K562 (cell line): Measurements from ENCODE around the gene OR8A1. TPM values are rescaled to one million over a fixed set of nuclear protein-coding genes. Genes with fewer than 3 reads are reported as not detected.

Experiments used
- ATAC-seq: fragments of 200-7000 bp; cut with Tn5 transposase; 3 replicates; pipeline ENCODE4 v1.9.1; 2020; ENCODE audit warnings: moderate library complexity
- BruUV-seq: library from RNA; stranded (reverse); fragments of 400-500 nt; replicated peaks from 2 replicates; lab custom pipeline; 2021; lab: Mats Ljungman, UMichigan
- CTCF ChIA-PET: fragments of 300-600 bp; formaldehyde crosslinking; extraction: SDS; loops from one replicate; lab custom pipeline; 2021; ENCODE audit warnings: low intra/inter-chr PET ratio; lab: Yijun Ruan, JAX
- POLR2A ChIA-PET: fragments of 300-600, 350-650 bp; sonication (Branson Sonifier 250); formaldehyde crosslinking; extraction: SDS; loops from one replicate; lab custom pipeline; 2021; ENCODE audit warnings: antibody characterized with exemption, inconsistent platforms; lab: Yijun Ruan, JAX
- DNase-seq, 4 experiments: peaks; one replicate each; pipeline versions ENCODE4 v3.0.0 to v3.0.0-alpha.2; 2011 to 2018; ENCODE audit warnings: low spot score in 3 of 4, mixed read lengths in 3 of 4; ENCODE audit errors: extremely low read depth in 1 of 4
- FAIRE-seq: peaks from 2 replicates; lab custom pipeline; 2011; peaks lifted over from hg19 to GRCh38; lab: Jason Lieb, UNC
- H2AFZ ChIP-seq: 2 replicates; pipeline ENCODE4 v1.6.0; 2011; ENCODE audit warnings: low read depth, low read length, control low read depth, inconsistent platforms
- H3K27ac ChIP-seq: fragments of 200-600 bp; 3 replicates; pipeline ENCODE4 v1.8.0; 2011; ENCODE audit warnings: low read depth, mild to moderate bottlenecking, control low read depth, inconsistent platforms, low read length, moderate library complexity, mixed read lengths; ENCODE audit errors: extremely low read depth
- H3K27me3 ChIP-seq, 2 experiments: fragments of 300-600 bp in 1 of 2; 2 replicates in 1 of 2; 3 replicates in 1 of 2; pipeline versions ENCODE4 v1.6.0 to v1.8.0; 2011; ENCODE audit warnings: inconsistent platforms in 2 of 2, low read length in 2 of 2, mild to moderate bottlenecking in 1 of 2, mixed read lengths in 1 of 2, moderate library complexity in 1 of 2; ENCODE audit not compliant: control insufficient read depth in 2 of 2, insufficient read depth in 2 of 2
- H3K36me3 ChIP-seq: fragments of 300-600 bp; 3 replicates; pipeline ENCODE4 v1.8.0; 2011; ENCODE audit warnings: mild to moderate bottlenecking, low read length, inconsistent platforms; ENCODE audit not compliant: control insufficient read depth, insufficient read depth
- H3K4me1 ChIP-seq, 2 experiments: fragments of 200-600 bp in 1 of 2; replicated peaks in 1 of 2; 2 replicates in 1 of 2; 3 replicates in 1 of 2; pipeline versions ENCODE4 v1.5.1 to v1.8.0; 2011; ENCODE audit warnings: inconsistent platforms in 2 of 2, low read length in 2 of 2, mild to moderate bottlenecking in 1 of 2, mixed read lengths in 1 of 2, moderate library complexity in 1 of 2; ENCODE audit not compliant: control insufficient read depth in 2 of 2, insufficient read depth in 2 of 2
- H3K4me2 ChIP-seq: 2 replicates; pipeline ENCODE4 v1.6.1; 2011; ENCODE audit warnings: low read length, control low read depth, inconsistent platforms, mixed read lengths; ENCODE audit not compliant: insufficient read depth
- H3K4me3 ChIP-seq: fragments of 200-600 bp; sonication (generic), shearing (Covaris generic); 2 replicates; pipeline ENCODE4 v1.5.1; 2016; ENCODE audit warnings: control low read depth, inconsistent platforms
- H3K79me2 ChIP-seq: fragments of 200-600 bp; 3 replicates; pipeline ENCODE4 v1.8.0; 2011; ENCODE audit warnings: low read length, inconsistent platforms; ENCODE audit not compliant: control insufficient read depth, insufficient read depth
- H3K9ac ChIP-seq, 2 experiments: 2 replicates each; pipeline versions ENCODE4 v1.6.0 to v1.6.1; 2011; ENCODE audit warnings: low read depth in 2 of 2, low read length in 2 of 2, control low read depth in 1 of 2, inconsistent platforms in 1 of 2, mild to moderate bottlenecking in 1 of 2, mixed read lengths in 1 of 2; ENCODE audit not compliant: insufficient read depth in 1 of 2
- H3K9me1 ChIP-seq: one replicate; pipeline ENCODE4 v1.6.0; 2011; ENCODE audit warnings: inconsistent platforms, mild to moderate bottlenecking, low read length, moderate library complexity; ENCODE audit not compliant: control insufficient read depth, insufficient read depth
- H3K9me3 ChIP-seq: replicated peaks from 2 replicates; pipeline ENCODE4 v1.5.1; 2011; ENCODE audit warnings: low read depth, low read length, inconsistent platforms; ENCODE audit not compliant: control insufficient read depth, insufficient read depth
- H4K20me1 ChIP-seq: replicated peaks from 2 replicates; pipeline ENCODE4 v1.6.1; 2011; ENCODE audit warnings: low read length, inconsistent platforms, mixed read lengths; ENCODE audit not compliant: control insufficient read depth, insufficient read depth
- ASH1L ChIP-seq: fragments of 450-650 bp; IDR thresholded peaks from 2 replicates; pipeline ENCODE4 v1.6.1; 2018; ENCODE audit warnings: borderline replicate concordance, mild to moderate bottlenecking, low read depth; ENCODE audit not compliant: partially characterized antibody
- ETS2 ChIP-seq: IDR thresholded peaks from 2 replicates; pipeline ENCODE4 v1.6.1; 2016; ENCODE audit warnings: borderline replicate concordance, missing genetic modification characterization, mild to moderate bottlenecking, moderate library complexity, missing compliant biosample characterization; ENCODE audit not compliant: poor library complexity, severe bottlenecking
- FOXJ2 ChIP-seq: fragments of 200-800 bp; sonication (Bioruptor generic); IDR thresholded peaks from 2 replicates; pipeline ENCODE4 v1.6.1; 2016; ENCODE audit warnings: missing genetic modification characterization, missing compliant biosample characterization
- FOXM1 ChIP-seq, 2 experiments: fragments of 450-650 bp in 1 of 2; sonication (generic) in 1 of 2; formaldehyde crosslinking in 1 of 2; IDR thresholded peaks; 2 replicates each; pipeline versions ENCODE4 v1.6.1 to v1.9.0; 2017 to 2022; ENCODE audit warnings: low read depth in 2 of 2, mild to moderate bottlenecking in 2 of 2, missing genetic modification reagents in 1 of 2, moderate library complexity in 1 of 2
- HDAC1 ChIP-seq, 2 experiments: fragments of 450-650 bp; IDR thresholded peaks; 2 replicates each; pipeline ENCODE4 v1.6.1; 2016 to 2017; ENCODE audit warnings: inconsistent platforms in 1 of 2, mild to moderate bottlenecking in 1 of 2, moderate library complexity in 1 of 2
- HSF4 ChIP-seq: fragments of 250-450 bp; sonication (Bioruptor Pico); IDR thresholded peaks from 2 replicates; pipeline ENCODE4 v2.1.2; 2022; ENCODE audit warnings: mild to moderate bottlenecking, moderate library complexity, borderline replicate concordance
- PURB ChIP-seq: sonication (generic); formaldehyde crosslinking; IDR thresholded peaks from 2 replicates; pipeline ENCODE4 v1.9.0; 2021; ENCODE audit warnings: low read depth, mild to moderate bottlenecking, missing genetic modification reagents
- RFX1 ChIP-seq: fragments of 450-650 bp; IDR thresholded peaks from 2 replicates; pipeline ENCODE4 v1.6.1; 2016; ENCODE audit warnings: mild to moderate bottlenecking, moderate library complexity
- U2AF2 ChIP-seq: fragments of 200-400 bp; formaldehyde crosslinking; optimal IDR thresholded peaks from 2 replicates; pipeline ENCODE3; 2017; ENCODE audit warnings: low read depth, mild to moderate bottlenecking, low read length
- VEZF1 ChIP-seq: fragments of 200-800 bp; sonication (Bioruptor generic); IDR thresholded peaks from 2 replicates; pipeline ENCODE4 v1.6.1; 2017; ENCODE audit warnings: missing genetic modification characterization, missing compliant biosample characterization
- ZNF23 ChIP-seq: fragments of 250-450 bp; sonication (Bioruptor Pico); IDR thresholded peaks from 2 replicates; pipeline ENCODE4 v1.4.0; 2020; ENCODE audit warnings: mild to moderate bottlenecking
- WGBS: fragments of 100-300 bp; shearing (Covaris generic); methylation state at CpG from one replicate; pipeline ENCODE4 v1.1.6; 2016; ENCODE audit warnings: low coverage, mixed read lengths; ENCODE audit not compliant: insufficient coverage; ENCODE audit errors: missing lambda C conversion rate; 5-methylcytosine and 5-hydroxymethylcytosine counted together
- in situ Hi-C: fragments of 300-500 bp; cut with MboI; formaldehyde crosslinking; loops from 4 replicates; pipeline ENCODE4 v1.15.0; 2018; ENCODE audit warnings: inconsistent platforms, mixed read lengths
- intact Hi-C: fragments of 100-400 bp; cut with micrococcal nuclease; formaldehyde crosslinking; loops from 2 replicates; pipeline ENCODE4 v1.14.2; 2022
- polyA plus RNA-seq, 8 experiments: library from polyadenylated mRNA; depleted of rRNA in 4 of 8; stranded (reverse) in 5 of 8; unstranded in 3 of 8; fragments of >200 nt; fragmentation: Nextera tagmentation in 2 of 8; fragmentation: Illumina TruSeq in 1 of 8; extraction: Ambion mirVana in 2 of 8; extraction: Trizol in 1 of 8; gene quantifications; 2 replicates each; pipeline versions ENCODE4 v1.2.1 to v1.2.3, GENCODE V29; 2011 to 2014; ENCODE audit warnings: inconsistent platforms in 1 of 8, missing spikeins in 1 of 8
- total RNA-seq, 7 experiments: library from RNA; depleted of rRNA in 6 of 7; stranded (reverse); fragments of >200 nt in 6 of 7; fragmentation: Illumina TruSeq in 2 of 7; extraction: Trizol in 2 of 7; gene quantifications; 2 replicates each; pipeline versions ENCODE4 v1.2.1 to v1.2.3, GENCODE V29; 2011 to 2021; ENCODE audit warnings: low replicate concordance in 1 of 7

Gene OR8A1
- total and polyA plus RNA-seq, 9 of the 15 experiments (the other 6 are each of a cell fraction or from before 2014, with no cell fraction given) = 0.27 to 2.7 (median 1.4) TPM

DNA sequence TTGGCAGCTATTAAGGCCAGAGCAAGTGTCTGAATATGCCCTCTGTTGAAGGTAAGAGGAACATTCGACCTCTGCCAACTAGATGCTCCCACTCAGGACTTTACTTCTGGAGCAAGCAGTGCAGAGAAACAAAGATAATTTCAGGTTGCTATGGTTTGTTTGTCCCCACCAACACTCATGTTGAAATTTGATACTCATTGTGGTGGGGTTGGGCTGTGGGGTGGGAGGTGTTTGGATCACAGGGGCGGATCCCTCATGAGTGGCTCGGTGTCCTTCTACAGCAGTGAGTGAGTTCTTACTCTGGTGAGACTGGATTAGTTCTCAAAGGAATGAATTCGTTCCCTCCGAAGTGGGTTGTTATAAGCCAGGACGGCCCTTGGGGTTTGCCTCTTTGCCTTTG lies 12.0 kb downstream of the OR8A1 start:
- TF ChIP-seq ZNF23 (CRISPR knock-in tag) (no peak), HSF4 (CRISPR knock-in tag) (no peak), FOXM1 (IDR thresholded peaks at IDR 0.05; ENCODE audit: low read depth) (no peak), FOXM1 (CRISPR knock-in tag; IDR thresholded peaks at IDR 0.05; ENCODE audit: low read depth) (no peak), RFX1 (peak; percentile 37; the same call in 1 of the 2 replicates), PURB (CRISPR knock-in tag) (no peak), ETS2 (tag) (no peak), ASH1L (no peak), U2AF2 (no peak), FOXJ2 (tag) (peak; percentile 84), VEZF1 (peak; percentile 66), HDAC1 (IDR thresholded peaks at IDR 0.05) (no peak)
- in situ Hi-C loops = loop anchor here (25.0 kb wide), 1 partner anchor 520 kb away; no protein-coding TSS in a partner anchor
- CTCF ChIA-PET = no interaction called here

More for the DNA sequence above, 12.0 kb downstream of the OR8A1 start:
- Histone ChIP-seq H3K4me2 (no peak overlapping the region), H4K20me1 (no peaks in the 10 kb centered on the region), H3K27me3 (no peaks in the 10 kb centered on the region), H3K9me1 (no peaks in the 10 kb centered on the region), H3K4me3 (no peak overlapping the region), H3K27ac (no peak overlapping the region), H3K4me1 (peaks cover 0 to 5% of the 10 kb centered on the region in 2 experiments; a peak in 3 of 5 replicates), H3K79me2 (no peaks in the 10 kb centered on the region), H2AFZ (peak overlapping the region; percentile 60; the same call in 1 of the 2 replicates), H3K9me3 (no peaks in the 10 kb centered on the region), H3K36me3 (no peaks in the 10 kb centered on the region), H3K9ac (no peak overlapping the region)
- intact Hi-C loops = loop anchor here (10.0 kb wide), 1 partner anchor 387 kb away; no protein-coding TSS in a partner anchor
- no TSS peak for BruUV-seq
- POLR2A ChIA-PET = no interaction called here
- ATAC-seq = peak; percentile 89
- no peak for FAIRE-seq
- peak in 2 of 4 experiments; percentile 19 to 51 for DNase-seq
- WGBS = 1% methylated on average over 5 of the region's 6 CpGs
